HEK293 (cell line): ENCODE data around the gene GTF2I.

ENCODE experiments used
- CTCF ChIA-PET: fragments of 350-600 bp; formaldehyde crosslinking; extraction: SDS; loops from one replicate; lab custom pipeline; 2021; ENCODE audit warnings: antibody characterized with exemption; lab: Yijun Ruan, JAX
- POLR2A ChIA-PET: fragments of 300-600 bp; formaldehyde crosslinking; extraction: SDS; loops from one replicate; lab custom pipeline; 2020; ENCODE audit warnings: antibody characterized with exemption, inconsistent platforms; lab: Yijun Ruan, JAX
- H3K27ac ChIP-seq: fragments of 200-500 bp; sonication (Bioruptor generic); 2 replicates; pipeline ENCODE4 v1.5.1; 2014; ENCODE audit warnings: low read depth, low read length, control low read depth, inconsistent platforms; ENCODE audit errors: extremely low read depth
- H3K36me3 ChIP-seq, 2 experiments: fragments of 200-500 bp in 1 of 2; sonication (Bioruptor generic) in 1 of 2; 1 replicate in 1 of 2; 2 replicates in 1 of 2; pipeline ENCODE4 v1.5.1; 2014 to 2017; ENCODE audit warnings: inconsistent platforms in 2 of 2, low read length in 2 of 2; ENCODE audit not compliant: control insufficient read depth in 2 of 2, insufficient read depth in 1 of 2
- H3K4me1 ChIP-seq: fragments of 200-500 bp; sonication (Bioruptor generic); 2 replicates; pipeline ENCODE4 v1.5.1; 2014; ENCODE audit warnings: mild to moderate bottlenecking, low read length, inconsistent platforms; ENCODE audit not compliant: control insufficient read depth, insufficient read depth
- H3K4me3 ChIP-seq: 2 replicates; pipeline ENCODE4 v1.5.1; 2011; ENCODE audit warnings: low read depth, mild to moderate bottlenecking, control low read depth, low read length, moderate library complexity
- H3K9me3 ChIP-seq: fragments of 200-500 bp; sonication (Bioruptor generic); 2 replicates; pipeline ENCODE4 v1.5.1; 2014; ENCODE audit warnings: low read depth, low read length, inconsistent platforms; ENCODE audit not compliant: control insufficient read depth, insufficient read depth
- FEZF1 ChIP-seq: fragments of 450-650 bp; formaldehyde crosslinking; IDR thresholded peaks from 2 replicates; pipeline ENCODE4 v1.5.1; 2016; ENCODE audit warnings: missing biosample characterization, missing genetic modification characterization
- KLF7 ChIP-seq: fragments of 450-650 bp; formaldehyde crosslinking; IDR thresholded peaks from 2 replicates; pipeline ENCODE4 v1.5.1; 2016; ENCODE audit warnings: missing biosample characterization, missing genetic modification characterization, borderline replicate concordance
- MYNN ChIP-seq: fragments of 450-650 bp; formaldehyde crosslinking; IDR thresholded peaks from 2 replicates; pipeline ENCODE4 v1.5.1; 2016; ENCODE audit warnings: missing biosample characterization, missing genetic modification characterization, borderline replicate concordance
- SETDB1 ChIP-seq: IDR thresholded peaks from one replicate; pipeline ENCODE4 v1.6.1; 2017; ENCODE audit warnings: mild to moderate bottlenecking, low read length, moderate library complexity, mixed read lengths; ENCODE audit not compliant: insufficient read length
- ZNF239 ChIP-seq: fragments of 450-650 bp; formaldehyde crosslinking; IDR thresholded peaks from 2 replicates; pipeline ENCODE4 v1.5.1; 2016; ENCODE audit warnings: missing biosample characterization, missing genetic modification characterization
- ZNF248 ChIP-seq: fragments of 450-650 bp; formaldehyde crosslinking; IDR thresholded peaks from 2 replicates; pipeline ENCODE4 v1.5.1; 2017; ENCODE audit warnings: missing biosample characterization, missing genetic modification characterization
- ZNF391 ChIP-seq: fragments of 450-650 bp; formaldehyde crosslinking; IDR thresholded peaks from 2 replicates; pipeline ENCODE4 v1.5.1; 2016; ENCODE audit warnings: low read depth, missing biosample characterization, missing genetic modification characterization, borderline replicate concordance
- ZNF510 ChIP-seq: fragments of 450-650 bp; formaldehyde crosslinking; IDR thresholded peaks from 2 replicates; pipeline ENCODE4 v1.5.1; 2018; ENCODE audit warnings: mild to moderate bottlenecking, missing genetic modification characterization, missing biosample characterization; ENCODE audit not compliant: insufficient replicate concordance
- ZNF514 ChIP-seq: fragments of 450-650 bp; formaldehyde crosslinking; IDR thresholded peaks from 2 replicates; pipeline ENCODE4 v1.5.1; 2016; ENCODE audit warnings: missing biosample characterization, missing genetic modification characterization
- ZNF585B ChIP-seq: fragments of 450-650 bp; formaldehyde crosslinking; IDR thresholded peaks from 2 replicates; pipeline ENCODE4 v1.5.1; 2016; ENCODE audit warnings: missing biosample characterization, missing genetic modification characterization
- ZNF626 ChIP-seq: fragments of 450-650 bp; sonication (Bioruptor Pico); formaldehyde crosslinking; IDR thresholded peaks from 2 replicates; pipeline ENCODE4 v1.5.1; 2018; ENCODE audit warnings: missing biosample characterization, missing genetic modification characterization, inconsistent platforms
- ZNF670 ChIP-seq: fragments of 450-650 bp; formaldehyde crosslinking; IDR thresholded peaks from 2 replicates; pipeline ENCODE4 v1.5.1; 2016; ENCODE audit warnings: missing biosample characterization, missing genetic modification characterization, low read depth
- ZNF747 ChIP-seq: fragments of 450-650 bp; formaldehyde crosslinking; IDR thresholded peaks from 2 replicates; pipeline ENCODE4 v1.5.1; 2016; ENCODE audit warnings: missing biosample characterization, missing genetic modification characterization
- ZSCAN16 ChIP-seq: fragments of 450-650 bp; formaldehyde crosslinking; IDR thresholded peaks from 2 replicates; pipeline ENCODE4 v1.5.1; 2016; ENCODE audit warnings: missing biosample characterization, missing genetic modification characterization
- ZSCAN23 ChIP-seq: fragments of 450-650 bp; formaldehyde crosslinking; IDR thresholded peaks from 2 replicates; pipeline ENCODE4 v1.5.1; 2016; ENCODE audit warnings: missing biosample characterization, missing genetic modification characterization
- TF ChIP-seq, protein P1 (sequence below): fragments of 450-650 bp; formaldehyde crosslinking; IDR thresholded peaks from 2 replicates; pipeline ENCODE4 v1.5.1; 2016; ENCODE audit warnings: missing biosample characterization, missing genetic modification characterization
- TF ChIP-seq, protein P2 (sequence below): fragments of 450-650 bp; formaldehyde crosslinking; IDR thresholded peaks from 2 replicates; pipeline ENCODE4 v1.5.1; 2016; ENCODE audit warnings: missing biosample characterization, missing genetic modification characterization, low read depth
- TF ChIP-seq, protein P3 (sequence below): fragments of 450-650 bp; formaldehyde crosslinking; IDR thresholded peaks from 2 replicates; pipeline ENCODE4 v1.5.1; 2016; ENCODE audit warnings: missing biosample characterization, missing genetic modification characterization
- TF ChIP-seq, protein P4 (sequence below): sonication (generic); formaldehyde crosslinking; IDR thresholded peaks from 2 replicates; pipeline ENCODE4 v1.8.1; 2022; ENCODE audit warnings: mild to moderate bottlenecking, moderate library complexity, missing genetic modification reagents

Gene GTF2I

DNA sequence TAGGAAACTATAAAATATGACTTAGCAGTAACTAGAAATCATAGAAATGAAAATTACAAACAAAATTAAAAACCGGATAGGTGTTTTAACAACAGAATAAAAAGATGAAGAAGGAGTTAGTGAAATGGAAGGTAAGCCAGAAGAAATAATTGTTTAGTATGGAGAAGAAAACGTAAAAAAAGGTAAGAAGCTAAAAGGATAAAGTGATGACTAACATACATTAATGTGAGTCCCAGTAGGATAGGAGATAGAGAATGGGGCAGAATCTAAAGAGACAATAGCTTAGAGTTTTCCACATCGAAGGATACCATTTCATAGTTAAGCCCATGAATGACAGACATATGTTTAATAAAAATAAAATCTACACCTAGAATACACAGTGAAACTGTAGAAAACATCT is 25.3 kb downstream of the GTF2I start:
- Histone ChIP-seq H3K4me1 (peaks cover 2% of the 10 kb centered on the region; the same call in 1 of the 2 replicates), H3K9me3 (no peaks in the 10 kb centered on the region; the same call in 1 of the 2 replicates), H3K4me3 (no peak overlapping the region), H3K27ac (no peak overlapping the region), H3K36me3 (peaks cover 3 to 5% of the 10 kb centered on the region in 2 experiments; a peak in 2 of 3 replicates)
- ChIA-PET CTCF (interaction anchor here (0.7 kb wide), 1 partner anchor 242 kb away, joined by 4 read pairs; no protein-coding TSS in a partner anchor), POLR2A (no interaction called here)
- TF ChIP-seq ZNF514 (tag by site-specific recombination) (no peak), SETDB1 (peak; percentile 77), KLF7 (tag by site-specific recombination) (no peak), ZNF670 (tag by site-specific recombination) (no peak), ZNF585B (tag by site-specific recombination) (no peak), ZSCAN23 (tag by site-specific recombination) (no peak), ZNF248 (tag by site-specific recombination) (no peak), ZSCAN16 (tag by site-specific recombination) (0 out of 2 replicates have a peak, but pooled peaks have one; percentile 28), ZNF747 (no peak), ZNF239 (tag by site-specific recombination) (no peak), ZNF510 (tag by site-specific recombination) (peak; percentile 68), FEZF1 (no peak), ZNF626 (tag by site-specific recombination) (no peak), ZNF391 (tag by site-specific recombination) (no peak), MYNN (tag by site-specific recombination) (no peak)
- TF ChIP-seq, protein P1, sequence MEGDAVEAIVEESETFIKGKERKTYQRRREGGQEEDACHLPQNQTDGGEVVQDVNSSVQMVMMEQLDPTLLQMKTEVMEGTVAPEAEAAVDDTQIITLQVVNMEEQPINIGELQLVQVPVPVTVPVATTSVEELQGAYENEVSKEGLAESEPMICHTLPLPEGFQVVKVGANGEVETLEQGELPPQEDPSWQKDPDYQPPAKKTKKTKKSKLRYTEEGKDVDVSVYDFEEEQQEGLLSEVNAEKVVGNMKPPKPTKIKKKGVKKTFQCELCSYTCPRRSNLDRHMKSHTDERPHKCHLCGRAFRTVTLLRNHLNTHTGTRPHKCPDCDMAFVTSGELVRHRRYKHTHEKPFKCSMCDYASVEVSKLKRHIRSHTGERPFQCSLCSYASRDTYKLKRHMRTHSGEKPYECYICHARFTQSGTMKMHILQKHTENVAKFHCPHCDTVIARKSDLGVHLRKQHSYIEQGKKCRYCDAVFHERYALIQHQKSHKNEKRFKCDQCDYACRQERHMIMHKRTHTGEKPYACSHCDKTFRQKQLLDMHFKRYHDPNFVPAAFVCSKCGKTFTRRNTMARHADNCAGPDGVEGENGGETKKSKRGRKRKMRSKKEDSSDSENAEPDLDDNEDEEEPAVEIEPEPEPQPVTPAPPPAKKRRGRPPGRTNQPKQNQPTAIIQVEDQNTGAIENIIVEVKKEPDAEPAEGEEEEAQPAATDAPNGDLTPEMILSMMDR (tag by site-specific recombination): no peak
- TF ChIP-seq, protein P2, sequence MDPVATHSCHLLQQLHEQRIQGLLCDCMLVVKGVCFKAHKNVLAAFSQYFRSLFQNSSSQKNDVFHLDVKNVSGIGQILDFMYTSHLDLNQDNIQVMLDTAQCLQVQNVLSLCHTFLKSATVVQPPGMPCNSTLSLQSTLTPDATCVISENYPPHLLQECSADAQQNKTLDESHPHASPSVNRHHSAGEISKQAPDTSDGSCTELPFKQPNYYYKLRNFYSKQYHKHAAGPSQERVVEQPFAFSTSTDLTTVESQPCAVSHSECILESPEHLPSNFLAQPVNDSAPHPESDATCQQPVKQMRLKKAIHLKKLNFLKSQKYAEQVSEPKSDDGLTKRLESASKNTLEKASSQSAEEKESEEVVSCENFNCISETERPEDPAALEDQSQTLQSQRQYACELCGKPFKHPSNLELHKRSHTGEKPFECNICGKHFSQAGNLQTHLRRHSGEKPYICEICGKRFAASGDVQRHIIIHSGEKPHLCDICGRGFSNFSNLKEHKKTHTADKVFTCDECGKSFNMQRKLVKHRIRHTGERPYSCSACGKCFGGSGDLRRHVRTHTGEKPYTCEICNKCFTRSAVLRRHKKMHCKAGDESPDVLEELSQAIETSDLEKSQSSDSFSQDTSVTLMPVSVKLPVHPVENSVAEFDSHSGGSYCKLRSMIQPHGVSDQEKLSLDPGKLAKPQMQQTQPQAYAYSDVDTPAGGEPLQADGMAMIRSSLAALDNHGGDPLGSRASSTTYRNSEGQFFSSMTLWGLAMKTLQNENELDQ (tag by site-specific recombination): no peak
- TF ChIP-seq, protein P3, sequence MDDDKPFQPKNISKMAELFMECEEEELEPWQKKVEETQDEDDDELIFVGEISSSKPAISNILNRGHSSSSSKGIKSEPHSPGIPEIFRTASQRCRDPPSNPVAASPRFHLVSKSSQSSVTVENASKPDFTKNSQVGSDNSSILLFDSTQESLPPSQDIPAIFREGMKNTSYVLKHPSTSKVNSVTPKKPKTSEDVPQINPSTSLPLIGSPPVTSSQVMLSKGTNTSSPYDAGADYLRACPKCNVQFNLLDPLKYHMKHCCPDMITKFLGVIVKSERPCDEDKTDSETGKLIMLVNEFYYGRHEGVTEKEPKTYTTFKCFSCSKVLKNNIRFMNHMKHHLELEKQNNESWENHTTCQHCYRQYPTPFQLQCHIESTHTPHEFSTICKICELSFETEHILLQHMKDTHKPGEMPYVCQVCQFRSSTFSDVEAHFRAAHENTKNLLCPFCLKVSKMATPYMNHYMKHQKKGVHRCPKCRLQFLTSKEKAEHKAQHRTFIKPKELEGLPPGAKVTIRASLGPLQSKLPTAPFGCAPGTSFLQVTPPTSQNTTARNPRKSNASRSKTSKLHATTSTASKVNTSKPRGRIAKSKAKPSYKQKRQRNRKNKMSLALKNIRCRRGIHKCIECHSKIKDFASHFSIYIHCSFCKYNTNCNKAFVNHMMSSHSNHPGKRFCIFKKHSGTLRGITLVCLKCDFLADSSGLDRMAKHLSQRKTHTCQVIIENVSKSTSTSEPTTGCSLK (tag by site-specific recombination): no peak
- TF ChIP-seq, protein P4, sequence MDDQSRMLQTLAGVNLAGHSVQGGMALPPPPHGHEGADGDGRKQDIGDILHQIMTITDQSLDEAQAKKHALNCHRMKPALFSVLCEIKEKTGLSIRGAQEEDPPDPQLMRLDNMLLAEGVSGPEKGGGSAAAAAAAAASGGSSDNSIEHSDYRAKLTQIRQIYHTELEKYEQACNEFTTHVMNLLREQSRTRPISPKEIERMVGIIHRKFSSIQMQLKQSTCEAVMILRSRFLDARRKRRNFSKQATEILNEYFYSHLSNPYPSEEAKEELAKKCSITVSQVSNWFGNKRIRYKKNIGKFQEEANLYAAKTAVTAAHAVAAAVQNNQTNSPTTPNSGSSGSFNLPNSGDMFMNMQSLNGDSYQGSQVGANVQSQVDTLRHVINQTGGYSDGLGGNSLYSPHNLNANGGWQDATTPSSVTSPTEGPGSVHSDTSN (CRISPR knock-in tag): no peak
